ENCODE results near the gene SLF2.

Gene SLF2

DNA sequence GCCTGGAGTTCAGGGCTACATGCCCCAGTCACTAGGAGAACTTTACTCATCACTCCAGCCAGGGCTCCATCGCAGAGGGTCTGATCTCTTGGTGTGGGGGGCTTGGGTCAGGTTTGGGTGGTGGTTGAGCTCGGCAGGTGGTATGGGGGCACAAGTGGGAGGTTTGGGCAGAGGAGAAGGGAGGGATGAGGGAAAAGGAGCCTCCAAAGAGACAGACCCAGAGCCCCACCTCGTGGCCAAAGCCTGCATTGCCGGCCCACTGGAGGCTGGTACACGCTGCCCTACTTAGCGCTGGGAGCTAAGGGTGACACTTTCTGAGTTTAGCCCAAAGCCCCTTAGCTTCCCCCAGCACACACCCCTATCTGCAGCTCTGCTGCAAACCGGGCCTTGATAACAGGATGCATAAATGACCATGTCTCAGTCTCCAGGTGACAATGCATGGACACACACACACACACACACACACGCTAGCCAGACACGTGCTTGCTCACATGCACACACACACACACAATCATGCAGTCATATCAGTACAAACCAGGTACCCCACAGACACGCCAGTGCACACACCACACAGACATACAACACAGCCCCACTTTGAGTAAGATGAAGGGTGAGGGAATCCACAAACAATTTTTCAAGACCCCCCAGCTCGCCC, 101.6 kb downstream of the SLF2 start:
- TF ChIP-seq TAF1 (IDR thresholded peaks at IDR 0.05; ENCODE audit: low read depth) (no peak), CEBPB (IDR thresholded peaks at IDR 0.05) (no peak), NFIC (IDR thresholded peaks at IDR 0.05) (no peak), ZBTB7A (IDR thresholded peaks at IDR 0.05; ENCODE audit: low read depth) (no peak), CREB1 (IDR thresholded peaks at IDR 0.05; ENCODE audit: low read depth) (no peak), FOXM1 (IDR thresholded peaks at IDR 0.05; ENCODE audit: borderline replicate concordance, low read depth) (no peak), TEAD4 (IDR thresholded peaks at IDR 0.05) (no peak), TCF12 (IDR thresholded peaks at IDR 0.05; ENCODE audit: low read depth) (no peak), RAD21 (IDR thresholded peaks at IDR 0.05; ENCODE audit: low read depth) (peak; percentile 94), EGR1 (IDR thresholded peaks at IDR 0.05) (no peak), EP300 (IDR thresholded peaks at IDR 0.05; ENCODE audit: borderline replicate concordance) (no peak)
- TF ChIP-seq, protein P1, sequence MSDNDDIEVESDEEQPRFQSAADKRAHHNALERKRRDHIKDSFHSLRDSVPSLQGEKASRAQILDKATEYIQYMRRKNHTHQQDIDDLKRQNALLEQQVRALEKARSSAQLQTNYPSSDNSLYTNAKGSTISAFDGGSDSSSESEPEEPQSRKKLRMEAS (IDR thresholded peaks at IDR 0.05) = 0 out of 2 replicates have a peak, but pooled peaks have one; percentile 13
- TF ChIP-seq, protein P2, sequence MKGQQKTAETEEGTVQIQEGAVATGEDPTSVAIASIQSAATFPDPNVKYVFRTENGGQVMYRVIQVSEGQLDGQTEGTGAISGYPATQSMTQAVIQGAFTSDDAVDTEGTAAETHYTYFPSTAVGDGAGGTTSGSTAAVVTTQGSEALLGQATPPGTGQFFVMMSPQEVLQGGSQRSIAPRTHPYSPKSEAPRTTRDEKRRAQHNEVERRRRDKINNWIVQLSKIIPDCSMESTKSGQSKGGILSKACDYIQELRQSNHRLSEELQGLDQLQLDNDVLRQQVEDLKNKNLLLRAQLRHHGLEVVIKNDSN (IDR thresholded peaks at IDR 0.05) = no peak
